HK-2 (cell line): ENCODE results near the gene ACTR6.
"Not testable (repeated sequence)": the region's sequence is repeated elsewhere in the genome, so short reads cannot be mapped to it uniquely, and the experiment has no call there.

Source experiments
- DNase-seq: peaks from one replicate; pipeline ENCODE4 v3.0.0-alpha.2; 2018; ENCODE audit not compliant: unreplicated experiment

The ACTR6 gene

GRCh38 chr12:100200463-100201181 is at the start of gene ACTR6:
Gene ACTR6, plus strand, starts transcription at chr12:100200815. Its CDS starts 37 bp downstream, at chr12:100200852.
- peak; percentile 90 for DNase-seq

GRCh38 chr12:100151769-100152168 is 48.8 kb upstream of the ACTR6 start:
- no peak for DNase-seq

GRCh38 chr12:100153131-100153530 is 47.5 kb upstream of the ACTR6 start:
- no peak for DNase-seq

- peak; percentile 74 for DNase-seq
Observed at GRCh38 chr12:100154474-100155247, 46.0 kb upstream of the ACTR6 start.

GRCh38 chr12:100156731-100157426 is 43.7 kb upstream of the ACTR6 start:
- DNase-seq, result no peak

- no peak for DNase-seq
Observed at GRCh38 chr12:100157427-100157821, 43.2 kb upstream of the ACTR6 start.

GRCh38 chr12:100158535-100158934 is 42.1 kb upstream of the ACTR6 start:
- DNase-seq, result no peak

GRCh38 chr12:100159391-100160104 is 41.1 kb upstream of the ACTR6 start:
- no peak for DNase-seq

- peak; percentile 42 for DNase-seq
Observed at GRCh38 chr12:100163416-100164152, 37.0 kb upstream of the ACTR6 start.

GRCh38 chr12:100164153-100164704 is 36.4 kb upstream of the ACTR6 start:
- DNase-seq, result no peak

GRCh38 chr12:100165356-100165755 is 35.3 kb upstream of the ACTR6 start:
- no peak for DNase-seq

- DNase-seq, result no peak
Observed at GRCh38 chr12:100166232-100166631, 34.4 kb upstream of the ACTR6 start.

- DNase-seq, result no peak
Observed at GRCh38 chr12:100168562-100168961, 32.1 kb upstream of the ACTR6 start.

GRCh38 chr12:100169345-100169744 is 31.3 kb upstream of the ACTR6 start:
- DNase-seq, result no peak

- no peak for DNase-seq
Observed at GRCh38 chr12:100170313-100170858, 30.2 kb upstream of the ACTR6 start.

GRCh38 chr12:100171248-100171647 is 29.4 kb upstream of the ACTR6 start:
- DNase-seq, result no peak

GRCh38 chr12:100173111-100173510 is 27.5 kb upstream of the ACTR6 start:
- no peak for DNase-seq

GRCh38 chr12:100174495-100174894 is 26.1 kb upstream of the ACTR6 start:
- no peak for DNase-seq

GRCh38 chr12:100176493-100176892 is 24.1 kb upstream of the ACTR6 start:
- DNase-seq, result not testable (repeated sequence)

GRCh38 chr12:100179252-100179651 is 21.4 kb upstream of the ACTR6 start:
- no peak for DNase-seq
